Panc1 (cell line): Measurements from ENCODE around the gene GBP5. TPM values are rescaled to one million over a fixed set of nuclear protein-coding genes. Genes with fewer than 3 reads are reported as not detected.
A peak's percentile ranks its signal among the peaks of the same experiment; 100 is the strongest.
"Not testable (repeated sequence)": the region's sequence is repeated elsewhere in the genome, so short reads cannot be mapped to it uniquely, and the experiment has no call there.

Source experiments
- ATAC-seq: fragments of 200-7000 bp; cut with Tn5 transposase; 2 replicates; pipeline ENCODE4 v1.9.1; 2020; ENCODE audit warnings: mild to moderate bottlenecking, moderate library complexity
- Bru-seq: library from RNA; stranded (reverse); fragments of 400-500 nt; gene quantifications from one replicate; lab custom pipeline; 2021; lab: Mats Ljungman, UMichigan
- BruChase-seq, 2 experiments: library from RNA; stranded (reverse); fragments of 400-500 nt; gene quantifications; one replicate each; lab custom pipeline; 2021; lab: Mats Ljungman, UMichigan
- BruUV-seq: library from RNA; stranded (reverse); fragments of 400-500 nt; replicated peaks from 2 replicates; lab custom pipeline; 2021; lab: Mats Ljungman, UMichigan
- CTCF ChIA-PET: fragments of 300-600 bp; sonication (Branson Sonifier 250); formaldehyde crosslinking; loops from one replicate; lab custom pipeline; 2022; ENCODE audit warnings: antibody characterized with exemption; lab: Charles Lee
- POLR2A ChIA-PET: fragments of 300-600 bp; sonication (Branson Sonifier 250); formaldehyde crosslinking; loops from one replicate; lab custom pipeline; 2022; ENCODE audit warnings: antibody characterized with exemption; lab: Charles Lee
- DNase-seq: peaks from one replicate; pipeline ENCODE4 v3.0.0-alpha.2; 2010; ENCODE audit warnings: low read depth, low spot score
- H3K27ac ChIP-seq: 2 replicates; pipeline ENCODE4 v1.5.1; 2011; ENCODE audit warnings: mild to moderate bottlenecking, low read length, inconsistent platforms
- H3K27me3 ChIP-seq: fragments of 200-500 bp; sonication (Bioruptor generic); 2 replicates; pipeline ENCODE4 v1.6.0; 2014; ENCODE audit warnings: low read length, inconsistent platforms; ENCODE audit not compliant: control insufficient read depth, insufficient read depth
- H3K36me3 ChIP-seq: fragments of 200-500 bp; sonication (Bioruptor generic); 2 replicates; pipeline ENCODE4 v1.5.1; 2014; ENCODE audit warnings: inconsistent platforms, mild to moderate bottlenecking, low read length, moderate library complexity; ENCODE audit not compliant: control insufficient read depth, insufficient read depth
- H3K4me1 ChIP-seq: 2 replicates; pipeline ENCODE4 v1.5.1; 2011; ENCODE audit warnings: inconsistent platforms, mild to moderate bottlenecking, low read length, moderate library complexity; ENCODE audit not compliant: control insufficient read depth, insufficient read depth
- H3K4me3 ChIP-seq, 2 experiments: 2 replicates each; pipeline ENCODE4 v1.5.1; 2011 to 2012; ENCODE audit warnings: low read depth in 2 of 2, low read length in 2 of 2, mild to moderate bottlenecking in 2 of 2, inconsistent platforms in 1 of 2, moderate library complexity in 1 of 2
- H3K9me3 ChIP-seq: fragments of 200-500 bp; sonication (Bioruptor generic); 2 replicates; pipeline ENCODE4 v1.5.1; 2014; ENCODE audit warnings: low read depth, mild to moderate bottlenecking, inconsistent platforms, low read length, moderate library complexity; ENCODE audit not compliant: control insufficient read depth, insufficient read depth
- CTCF ChIP-seq: fragments of 450-650 bp; IDR thresholded peaks from 2 replicates; pipeline ENCODE4 v1.5.1; 2017; ENCODE audit warnings: mild to moderate bottlenecking
- POLR2AphosphoS5 ChIP-seq: IDR thresholded peaks from 2 replicates; pipeline ENCODE4 v1.6.1; 2012; ENCODE audit warnings: mild to moderate bottlenecking, low read depth, low read length, moderate library complexity
- REST ChIP-seq, 2 experiments: IDR thresholded peaks; 2 replicates each; pipeline ENCODE4 v1.6.1; 2011 to 2012; ENCODE audit warnings: low read depth in 2 of 2, control low read depth in 1 of 2, low read length in 1 of 2, mild to moderate bottlenecking in 1 of 2, moderate library complexity in 1 of 2; ENCODE audit not compliant: insufficient read depth in 1 of 2
- SIN3A ChIP-seq: IDR thresholded peaks from 2 replicates; pipeline ENCODE4 v1.6.1; 2012; ENCODE audit warnings: low read depth, mild to moderate bottlenecking, low read length, moderate library complexity, borderline replicate concordance; ENCODE audit not compliant: insufficient read depth
- TCF7L2 ChIP-seq: IDR thresholded peaks from 2 replicates; pipeline ENCODE4 v1.6.1; 2011; ENCODE audit warnings: mild to moderate bottlenecking, low read depth, low read length, inconsistent platforms
- in situ Hi-C: cut with HindIII; loops from 2 replicates; pipeline ENCODE4 v1.10.0; 2016; ENCODE audit warnings: low sequenced_read_pairs, low pct_unique_long_range_greater_than_20kb
- intact Hi-C: fragments of 100-400 bp; cut with micrococcal nuclease; formaldehyde crosslinking; loops from one replicate; pipeline ENCODE4 v1.10.0; 2022; ENCODE audit not compliant: unreplicated experiment
- long read RNA-seq: library from polyadenylated mRNA; unstranded; transcript quantifications from one replicate; pipeline ENCODE4 v2.0.0, GENCODE V29; 2021; ENCODE audit not compliant: unreplicated experiment
- polyA plus RNA-seq: library from polyadenylated mRNA; unstranded; fragments of >200 nt; gene quantifications from one replicate; pipeline ENCODE4 v1.2.1, GENCODE V29; 2012; ENCODE audit warnings: missing spikeins; ENCODE audit not compliant: insufficient read length
- total RNA-seq: library from RNA; stranded (reverse); gene quantifications from one replicate; pipeline ENCODE4 v1.2.1, GENCODE V29; 2021; ENCODE audit not compliant: unreplicated experiment

GBP5 gene
- 0.10 TPM for total RNA-seq
- polyA plus RNA-seq, result not detected
- Bru-seq, nascent RNA, result not detected
- not detected for BruChase-seq, experiment 1, labeled RNA remaining after a 2-hour chase
- BruChase-seq, experiment 2, labeled RNA remaining after a 6-hour chase, result percentile 5 among the genes with signal in this experiment
- long read RNA-seq, result 0 reads

DNA sequence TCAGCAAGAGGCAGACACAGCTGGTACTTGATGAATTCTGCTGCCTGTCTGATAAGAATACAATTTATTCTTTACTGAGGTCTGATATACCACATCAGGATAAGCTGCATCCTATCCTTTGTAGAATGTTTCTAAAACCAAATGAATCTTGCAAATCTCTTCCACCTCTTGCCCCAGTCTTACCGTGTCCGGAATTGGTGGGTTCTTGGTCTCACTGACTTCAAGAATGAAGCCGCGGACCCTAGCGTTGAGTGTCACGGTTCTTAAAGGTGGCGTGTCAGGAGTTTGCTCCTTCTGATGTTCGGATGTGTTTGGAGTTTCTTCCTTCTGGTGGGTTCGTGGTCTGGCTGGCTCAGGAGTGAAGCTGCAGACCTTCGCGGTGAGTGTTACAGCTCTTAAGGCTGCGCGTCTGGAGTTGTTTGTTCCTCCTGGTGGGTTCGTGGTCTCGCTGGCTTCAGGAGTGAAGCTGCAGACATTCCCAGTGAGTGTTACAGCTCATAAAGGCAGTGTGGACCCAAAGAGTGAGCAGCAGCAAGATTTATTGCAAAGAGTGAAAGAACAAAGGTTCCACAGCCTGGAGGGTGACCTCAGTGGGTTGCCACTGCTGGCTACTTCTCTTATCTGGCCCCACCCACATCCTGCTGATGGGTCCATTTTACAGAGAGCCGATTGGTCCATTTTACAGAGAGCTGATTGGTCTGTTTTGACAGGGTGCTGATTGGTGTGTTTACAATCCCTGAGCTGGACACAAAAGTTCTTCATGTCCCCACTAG, at the start of gene GBP5:
GBP5 (minus strand) TSS at position 592 of the 773 bp plus-strand sequence. CDS start 3,305 bp downstream, outside the sequence.
- H3K4me3 ChIP-seq, H3K36me3 ChIP-seq, H3K27me3 ChIP-seq, H3K27ac ChIP-seq, H3K9me3 ChIP-seq, in situ Hi-C loops, POLR2A ChIA-PET, BruUV-seq, CTCF ChIA-PET, H3K4me1 ChIP-seq, ATAC-seq, DNase-seq, intact Hi-C loops: not testable (repeated sequence)

DNA sequence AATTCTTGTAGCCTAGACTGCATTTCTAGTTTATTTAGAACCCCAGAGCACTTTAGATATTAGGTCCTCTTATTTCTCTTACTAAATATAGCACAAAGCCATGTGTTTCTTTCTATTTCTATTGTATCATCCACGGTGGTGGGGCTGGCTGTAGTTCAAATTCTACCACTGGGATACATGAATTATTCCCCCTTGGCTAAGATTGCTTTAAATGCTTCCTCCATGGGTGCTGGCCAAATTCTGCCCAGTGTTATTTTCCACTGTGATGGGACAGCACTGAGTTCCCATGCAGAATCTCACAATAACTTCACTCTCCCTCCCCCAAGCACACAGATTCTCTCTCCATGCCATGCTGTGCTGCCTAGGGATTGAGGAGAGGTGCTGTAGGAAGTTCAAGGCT, 49.7 kb upstream of the GBP5 start:
- Histone ChIP-seq H3K9me3 (no peaks in the 10 kb centered on the region; the same call in 1 of the 2 replicates), H3K27ac (no peak overlapping the region), H3K4me3 (no peak overlapping the region), H3K4me1 (no peaks in the 10 kb centered on the region), H3K27me3 (no peaks in the 10 kb centered on the region), H3K36me3 (no peaks in the 10 kb centered on the region)
- ATAC-seq (no peak), DNase-seq (no peak)
- BruUV-seq, result no TSS peak
- TF ChIP-seq TCF7L2 (no peak), SIN3A (no peak), REST (IDR thresholded peaks at IDR 0.05; ENCODE audit: insufficient read depth in 1 of 2, low read depth in 2 of 2, low read length in 1 of 2) (no peak), POLR2AphosphoS5 (no peak), CTCF (no peak)
- intact Hi-C loops, result no loop called here
- CTCF ChIA-PET, result no interaction called here
- POLR2A ChIA-PET, result no interaction called here
- in situ Hi-C loops, result no loop called here

- no peak for TF ChIP-seq TCF7L2
- TF ChIP-seq CTCF, result no peak
- no peak for TF ChIP-seq REST (IDR thresholded peaks at IDR 0.05; ENCODE audit: insufficient read depth in 1 of 2, low read depth in 2 of 2, low read length in 1 of 2)
- TF ChIP-seq SIN3A, result no peak
- no peak for TF ChIP-seq POLR2AphosphoS5
- H3K27me3 ChIP-seq, result no peaks in the 10 kb centered on the region
- ATAC-seq (no peak), DNase-seq (no peak)
- H3K4me3 ChIP-seq, result no peak overlapping the region
- H3K9me3 ChIP-seq, result no peaks in the 10 kb centered on the region
- BruUV-seq, result no TSS peak
- H3K27ac ChIP-seq, result no peak overlapping the region
- CTCF ChIA-PET, result no interaction called here
- POLR2A ChIA-PET, result no interaction called here
- intact Hi-C loops, result no loop called here
- H3K36me3 ChIP-seq, result no peaks in the 10 kb centered on the region
- in situ Hi-C loops, result no loop called here
- H3K4me1 ChIP-seq, result no peaks in the 10 kb centered on the region
Measured at GRCh38 chr1:89312572-89312971, 39.9 kb upstream of the GBP5 start.
